PC-3 (cell line): ENCODE results near the gene CBARP. TPM values are rescaled to one million over a fixed set of nuclear protein-coding genes. Genes with fewer than 3 reads are reported as not detected.
"Not testable (repeated sequence)": the region's sequence is repeated elsewhere in the genome, so short reads cannot be mapped to it uniquely, and the experiment has no call there.

Experiments
- ATAC-seq: fragments of 200-7000 bp; cut with Tn5 transposase; 2 replicates; pipeline ENCODE4 v1.9.1; 2020; ENCODE audit warnings: mild to moderate bottlenecking, moderate library complexity
- BruUV-seq: library from RNA; stranded (reverse); fragments of 400-500 nt; replicated peaks from 2 replicates; lab custom pipeline; 2021; lab: Mats Ljungman, UMichigan
- CTCF ChIA-PET: fragments of 300-600 bp; sonication (Branson Sonifier 250); formaldehyde crosslinking; loops from one replicate; lab custom pipeline; 2022; ENCODE audit warnings: antibody characterized with exemption; lab: Charles Lee
- POLR2A ChIA-PET: fragments of 300-600 bp; sonication (Branson Sonifier 250); formaldehyde crosslinking; loops from one replicate; lab custom pipeline; 2022; ENCODE audit warnings: antibody characterized with exemption; ENCODE audit not compliant: unreplicated experiment; lab: Charles Lee
- DNase-seq: peaks from one replicate; pipeline ENCODE4 v3.0.0-alpha.2; 2015
- H2AFZ ChIP-seq: fragments of 300-600 bp; sonication (generic); 2 replicates; pipeline ENCODE4 v1.6.0; 2016; ENCODE audit warnings: antibody characterized with exemption, low read length
- H3F3A ChIP-seq: fragments of 300-600 bp; sonication (generic); one replicate; pipeline ENCODE4 v1.6.0; 2017; ENCODE audit warnings: antibody characterized with exemption, low read length, control low read depth, mild to moderate bottlenecking; ENCODE audit not compliant: unreplicated experiment
- H3K27ac ChIP-seq: fragments of 300-600 bp; sonication (generic); 2 replicates; pipeline ENCODE4 v1.5.1; 2016; ENCODE audit warnings: mild to moderate bottlenecking, low read length
- H3K27me3 ChIP-seq: fragments of 300-600 bp; sonication (generic); 2 replicates; pipeline ENCODE4 v1.6.1; 2016; ENCODE audit warnings: low read length, mixed read lengths
- H3K36me3 ChIP-seq: fragments of 300-600 bp; sonication (generic); 2 replicates; pipeline ENCODE4 v1.6.1; 2016; ENCODE audit warnings: low read depth, mixed run types, low read length, mixed read lengths
- H3K4me1 ChIP-seq: fragments of 300-600 bp; sonication (generic); 2 replicates; pipeline ENCODE4 v1.5.1; 2016; ENCODE audit warnings: low read length; ENCODE audit not compliant: insufficient read depth
- H3K4me2 ChIP-seq: fragments of 300-600 bp; sonication (generic); 2 replicates; pipeline ENCODE4 v1.6.0; 2016; ENCODE audit warnings: low read length
- H3K4me3 ChIP-seq: fragments of 300-600 bp; sonication (generic); 2 replicates; pipeline ENCODE4 v1.5.1; 2016; ENCODE audit warnings: mild to moderate bottlenecking, low read length, mixed read lengths
- H3K79me2 ChIP-seq: fragments of 300-600 bp; sonication (generic); 2 replicates; pipeline ENCODE4 v1.6.1; 2017; ENCODE audit warnings: low read length, mixed read lengths
- H3K9ac ChIP-seq: fragments of 300-600 bp; sonication (generic); 2 replicates; pipeline ENCODE4 v1.6.0; 2016; ENCODE audit warnings: mild to moderate bottlenecking, low read length
- H3K9me2 ChIP-seq: fragments of 300-600 bp; sonication (generic); replicated peaks from 2 replicates; pipeline ENCODE4 v1.6.1; 2016; ENCODE audit warnings: mixed run types, low read length, mixed read lengths
- H3K9me3 ChIP-seq: fragments of 300-600 bp; sonication (generic); 2 replicates; pipeline ENCODE4 v1.6.1; 2016; ENCODE audit warnings: low read length, mixed read lengths
- H4K20me1 ChIP-seq: fragments of 300-600 bp; sonication (generic); 2 replicates; pipeline ENCODE4 v1.6.1; 2016; ENCODE audit warnings: low read length, mixed read lengths
- EZH2 ChIP-seq: fragments of 300-600 bp; sonication (generic); IDR thresholded peaks from one replicate; pipeline ENCODE4 v1.6.1; 2017; ENCODE audit warnings: antibody characterized with exemption, mild to moderate bottlenecking, low read length; ENCODE audit not compliant: unreplicated experiment
- EZH2phosphoT487 ChIP-seq: fragments of 300-600 bp; sonication (generic); IDR thresholded peaks from 2 replicates; pipeline ENCODE4 v1.6.1; 2018; ENCODE audit warnings: mild to moderate bottlenecking, antibody characterized with exemption, low read length, borderline replicate concordance
- intact Hi-C: fragments of 100-400 bp; cut with micrococcal nuclease; formaldehyde crosslinking; loops from 2 replicates; pipeline ENCODE4 v1.9.0; 2023
- total RNA-seq: library from RNA; depleted of rRNA; stranded (reverse); fragments of >200 nt; gene quantifications from 2 replicates; pipeline ENCODE4 v1.2.3, GENCODE V29; 2014
- TF ChIP-seq, protein P1 (sequence below): fragments of 300-600 bp; sonication (generic); conservative IDR thresholded peaks from 2 replicates; pipeline ENCODE4 v1.5.1; 2017; ENCODE audit warnings: antibody characterized with exemption, low read depth, mild to moderate bottlenecking, low read length

Gene CBARP
- total RNA-seq, 1 experiment from 2014 or later = 3.3 TPM

DNA sequence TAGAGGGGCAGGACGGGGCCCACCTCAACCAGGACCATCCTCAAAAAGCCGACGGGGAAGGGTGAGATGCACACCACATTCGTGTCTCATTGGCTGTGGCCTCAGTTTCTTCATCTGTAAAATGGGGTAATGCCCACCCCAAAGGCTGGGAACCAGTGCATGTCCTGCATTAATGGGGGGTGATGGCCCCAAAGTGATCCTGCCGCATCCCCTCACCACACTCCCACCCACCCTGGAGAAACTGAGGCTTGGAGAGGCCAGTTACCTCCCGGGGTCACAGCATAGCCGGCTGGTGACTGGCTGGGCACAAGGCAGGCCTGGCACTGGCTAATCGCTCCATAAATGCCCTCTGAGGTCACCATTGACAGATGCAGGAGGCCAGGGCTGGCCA, 9.9 kb upstream of the CBARP start:
- no peaks in the 10 kb centered on the region for H3K27me3 ChIP-seq
- TF ChIP-seq EZH2phosphoT487 (no peak), EZH2 (no peak)
- TF ChIP-seq, protein P1, sequence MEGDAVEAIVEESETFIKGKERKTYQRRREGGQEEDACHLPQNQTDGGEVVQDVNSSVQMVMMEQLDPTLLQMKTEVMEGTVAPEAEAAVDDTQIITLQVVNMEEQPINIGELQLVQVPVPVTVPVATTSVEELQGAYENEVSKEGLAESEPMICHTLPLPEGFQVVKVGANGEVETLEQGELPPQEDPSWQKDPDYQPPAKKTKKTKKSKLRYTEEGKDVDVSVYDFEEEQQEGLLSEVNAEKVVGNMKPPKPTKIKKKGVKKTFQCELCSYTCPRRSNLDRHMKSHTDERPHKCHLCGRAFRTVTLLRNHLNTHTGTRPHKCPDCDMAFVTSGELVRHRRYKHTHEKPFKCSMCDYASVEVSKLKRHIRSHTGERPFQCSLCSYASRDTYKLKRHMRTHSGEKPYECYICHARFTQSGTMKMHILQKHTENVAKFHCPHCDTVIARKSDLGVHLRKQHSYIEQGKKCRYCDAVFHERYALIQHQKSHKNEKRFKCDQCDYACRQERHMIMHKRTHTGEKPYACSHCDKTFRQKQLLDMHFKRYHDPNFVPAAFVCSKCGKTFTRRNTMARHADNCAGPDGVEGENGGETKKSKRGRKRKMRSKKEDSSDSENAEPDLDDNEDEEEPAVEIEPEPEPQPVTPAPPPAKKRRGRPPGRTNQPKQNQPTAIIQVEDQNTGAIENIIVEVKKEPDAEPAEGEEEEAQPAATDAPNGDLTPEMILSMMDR = no peak
- H4K20me1 ChIP-seq = peaks cover 5% of the 10 kb centered on the region; the same call in 1 of the 2 replicates
- DNase-seq (no peak), ATAC-seq (peak; percentile 21)
- CTCF ChIA-PET = no interaction called here
- no TSS peak for BruUV-seq
- H3K4me2 ChIP-seq = peak overlapping the region; percentile 77
- H3K36me3 ChIP-seq = peaks cover 12% of the 10 kb centered on the region
- peak overlapping the region; percentile 88 for H3K27ac ChIP-seq
- intact Hi-C loops = no loop called here
- peaks cover 51% of the 10 kb centered on the region for H3K79me2 ChIP-seq
- H3K9ac ChIP-seq = peak overlapping the region; percentile 86; the same call in 1 of the 2 replicates
- no peak overlapping the region for H2AFZ ChIP-seq
- no peaks in the 10 kb centered on the region for H3K9me2 ChIP-seq
- POLR2A ChIA-PET = no interaction called here
- H3K4me3 ChIP-seq = peak overlapping the region; percentile 78; the same call in 1 of the 2 replicates
- no peaks in the 10 kb centered on the region for H3K9me3 ChIP-seq
- peaks cover 36% of the 10 kb centered on the region for H3K4me1 ChIP-seq
- no peaks in the 10 kb centered on the region for H3F3A ChIP-seq

DNA sequence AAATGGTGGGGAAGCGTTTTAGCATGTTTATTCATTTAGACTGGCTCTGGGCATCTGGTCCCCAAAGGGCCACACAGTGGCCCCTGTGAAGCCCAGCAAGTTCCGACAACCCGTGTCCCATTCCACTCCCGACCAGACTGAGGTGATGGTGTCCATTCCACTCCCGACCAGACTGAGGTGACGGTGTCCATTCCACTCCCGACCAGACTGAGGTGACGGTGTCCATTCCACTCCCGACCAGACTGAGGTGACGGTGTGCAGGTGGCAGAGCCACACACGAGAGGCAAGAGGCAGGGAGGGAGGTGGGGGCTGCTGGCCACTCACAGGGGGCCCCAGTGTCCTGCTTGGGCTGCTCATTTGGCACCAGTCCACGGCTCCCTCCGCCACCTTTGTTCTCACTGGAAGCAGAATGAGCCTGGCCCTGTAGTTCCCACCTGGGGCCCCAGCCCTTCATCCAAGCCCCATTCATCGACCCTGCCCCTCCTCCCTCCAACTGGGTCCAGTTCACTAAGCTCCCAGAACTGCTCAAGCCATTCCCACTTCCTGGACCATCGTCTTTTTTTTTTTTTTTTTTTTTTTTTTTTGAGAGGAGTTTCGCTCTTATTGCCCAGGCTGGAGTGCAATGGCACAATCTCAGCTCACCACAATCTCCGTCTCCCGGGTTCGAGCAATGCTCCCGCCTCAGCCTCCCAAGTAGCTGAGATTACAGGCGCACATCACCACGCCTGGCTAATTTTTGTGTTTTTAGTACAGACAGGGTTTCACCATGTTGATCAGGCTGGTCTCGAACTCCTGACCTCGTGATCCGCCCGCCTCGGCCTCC, 8.7 kb upstream of the CBARP start:
- POLR2A ChIA-PET, H2AFZ ChIP-seq, BruUV-seq, H3K9me2 ChIP-seq, H3K27me3 ChIP-seq, DNase-seq, H3K4me3 ChIP-seq, H3K9ac ChIP-seq, H3K9me3 ChIP-seq, H3K27ac ChIP-seq, H3K36me3 ChIP-seq, H3F3A ChIP-seq, H4K20me1 ChIP-seq, intact Hi-C loops, ATAC-seq, H3K4me2 ChIP-seq: not testable (repeated sequence)
- peaks cover 51% of the 10 kb centered on the region for H3K79me2 ChIP-seq
- CTCF ChIA-PET = interaction anchor here (0.6 to 1.0 kb wide), 4 partner anchors 19 to 659 kb away, joined by 3 to 15 read pairs (median 4); no protein-coding TSS in a partner anchor
- H3K4me1 ChIP-seq = peaks cover 31% of the 10 kb centered on the region

DNA sequence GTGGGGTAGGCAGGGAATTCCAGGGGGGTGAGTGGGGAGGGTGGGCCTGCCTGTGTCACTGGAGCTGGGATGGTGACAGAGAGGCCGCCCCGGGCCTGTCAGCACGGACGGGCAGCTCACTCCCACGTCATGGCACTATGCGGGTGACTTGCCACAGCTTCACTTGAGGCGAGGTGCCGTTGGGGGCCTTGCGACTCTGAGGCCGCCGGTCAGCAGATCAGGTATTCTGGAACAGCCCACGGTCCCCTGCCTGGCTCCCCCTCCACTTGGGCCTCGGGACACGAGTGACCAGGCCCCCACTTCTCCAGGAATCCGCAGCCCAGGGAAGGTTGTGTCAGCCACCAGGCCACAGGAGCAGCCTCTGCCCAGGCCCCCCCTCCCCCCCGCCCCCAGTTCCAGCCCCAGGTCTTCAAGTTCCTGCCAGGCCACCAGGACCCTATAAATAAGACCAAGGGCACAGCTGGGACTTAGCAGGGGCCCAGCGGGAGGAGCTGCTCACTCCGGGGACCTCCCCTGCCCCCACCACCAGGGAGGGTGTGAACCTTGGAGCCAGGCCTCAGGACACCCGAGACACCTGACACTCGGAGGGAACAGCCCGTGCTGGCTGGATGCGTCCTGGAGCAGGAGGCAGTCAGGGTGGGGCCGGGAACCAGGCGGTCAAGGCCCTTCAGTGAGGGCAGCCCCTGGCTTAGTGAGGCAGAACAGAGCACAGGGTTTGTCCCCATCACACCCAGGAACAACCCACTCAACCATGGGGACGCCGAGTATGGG, 7.9 kb upstream of the CBARP start:
- no peak overlapping the region for H3K27ac ChIP-seq
- H3K36me3 ChIP-seq = peaks cover under 1% of the 10 kb centered on the region; the same call in 1 of the 2 replicates
- H3K4me1 ChIP-seq = peaks cover 37% of the 10 kb centered on the region
- no peaks in the 10 kb centered on the region for H4K20me1 ChIP-seq
- H2AFZ ChIP-seq = no peak overlapping the region
- ChIA-PET CTCF (interaction anchor here (2.6 kb wide), 1 partner anchor 21 kb away, joined by 124 read pairs; no protein-coding TSS in a partner anchor), POLR2A (no interaction called here)
- no peaks in the 10 kb centered on the region for H3K27me3 ChIP-seq
- BruUV-seq = no TSS peak
- ATAC-seq = no peak
- intact Hi-C loops = no loop called here
- no peak overlapping the region for H3K4me3 ChIP-seq
- H3K79me2 ChIP-seq = peaks cover 50% of the 10 kb centered on the region
- no peaks in the 10 kb centered on the region for H3K9me2 ChIP-seq
- H3K9me3 ChIP-seq = no peaks in the 10 kb centered on the region
- H3K9ac ChIP-seq = no peak overlapping the region
- H3F3A ChIP-seq = no peaks in the 10 kb centered on the region
- no peak for DNase-seq
- no peak for TF ChIP-seq EZH2
- no peak for TF ChIP-seq EZH2phosphoT487
- H3K4me2 ChIP-seq = no peak overlapping the region
